Measurements from ENCODE around the gene POLA1.

- TF ChIP-seq ZNF274 (IDR thresholded peaks at IDR 0.05; ENCODE audit: low read depth, low read length) (no peak), SUZ12 (IDR thresholded peaks at IDR 0.05; ENCODE audit: extremely low read depth, insufficient read depth, insufficient read length) (no peak), YY1 (IDR thresholded peaks at IDR 0.05; ENCODE audit: insufficient read depth, insufficient read length) (no peak)
Observed at GRCh38 chrX:24860140-24860539, 166.4 kb downstream of the POLA1 start.

Measured in NT2/D1 (cell line).